ENCODE data around the gene HK2. TPM values are rescaled to one million over a fixed set of nuclear protein-coding genes. Genes with fewer than 3 reads are reported as not detected.

Gene HK2
- total and polyA plus RNA-seq, 8 donors: 4.8 to 45.2 (median 12.3) TPM

- H3K27ac ChIP-seq: peak overlapping the region; percentile 81 to 95 (median 88)
- intact Hi-C loops (cut with DNase I; ENCODE audit: low total_unique reads): no loop called here
- H3K4me1 ChIP-seq: peaks cover 60 to 93% (median 68%) of the 10 kb centered on the region in 4 donors
- no peaks in the 10 kb centered on the region for H3K36me3 ChIP-seq
- H3K9me3 ChIP-seq: no peaks in the 10 kb centered on the region
- TF ChIP-seq CTCF (IDR thresholded peaks at IDR 0.05) (no peak), POLR2AphosphoS5 (IDR thresholded peaks at IDR 0.05) (peak in 2 of 3 donors; percentile 84 to 90), EP300 (IDR thresholded peaks at IDR 0.05) (no peak), POLR2A (IDR thresholded peaks at IDR 0.05) (peak in 1 of 4 donors; percentile 17)
- H3K27me3 ChIP-seq: no peaks in the 10 kb centered on the region
- H3K4me3 ChIP-seq: no peak overlapping the region
- WGBS, 5 donors: 19 to 33% (median 29%) methylated on average over 3 to 8 of the region's 8 CpGs
- DNase-seq: peak; percentile 93
Measured at GRCh38 chr2:74845217-74845751, 11.4 kb downstream of the HK2 start.

- 42 to 60% (median 57%) methylated on average over 2 of the region's 2 CpGs for WGBS, 5 donors
- Histone ChIP-seq H3K4me1 (peaks cover 60 to 95% (median 75%) of the 10 kb centered on the region in 4 donors), H3K27ac (peak overlapping the region; percentile 81 to 95 (median 88)), H3K9me3 (no peaks in the 10 kb centered on the region), H3K36me3 (no peaks in the 10 kb centered on the region), H3K4me3 (no peak overlapping the region), H3K27me3 (no peaks in the 10 kb centered on the region)
- no peak for DNase-seq
- intact Hi-C loops (cut with DNase I; ENCODE audit: low total_unique reads): no loop called here
- TF ChIP-seq POLR2A (IDR thresholded peaks at IDR 0.05): no peak
- no peak for TF ChIP-seq POLR2AphosphoS5 (IDR thresholded peaks at IDR 0.05)
- TF ChIP-seq CTCF (IDR thresholded peaks at IDR 0.05): no peak
- TF ChIP-seq EP300 (IDR thresholded peaks at IDR 0.05): no peak
Measured at GRCh38 chr2:74845991-74846390, 12.1 kb downstream of the HK2 start.

- H3K27ac ChIP-seq: peak overlapping the region; percentile 34 to 95 (median 85)
- peaks cover 60 to 95% (median 78%) of the 10 kb centered on the region in 4 donors for H3K4me1 ChIP-seq
- no peak for DNase-seq
- TF ChIP-seq EP300 (IDR thresholded peaks at IDR 0.05) (no peak), POLR2A (IDR thresholded peaks at IDR 0.05) (no peak), CTCF (IDR thresholded peaks at IDR 0.05) (no peak), POLR2AphosphoS5 (IDR thresholded peaks at IDR 0.05) (no peak)
- H3K27me3 ChIP-seq: no peaks in the 10 kb centered on the region
- H3K36me3 ChIP-seq: no peaks in the 10 kb centered on the region
- H3K9me3 ChIP-seq: no peaks in the 10 kb centered on the region
- intact Hi-C loops (cut with DNase I; ENCODE audit: low total_unique reads): no loop called here
- H3K4me3 ChIP-seq: no peak overlapping the region
- WGBS, 5 donors: 89 to 97% (median 90%) methylated on average over 2 of the region's 2 CpGs
Measured at GRCh38 chr2:74846481-74846880, 12.6 kb downstream of the HK2 start.

GRCh38 chr2:74847070-74847858, 13.3 kb downstream of the HK2 start:
- Histone ChIP-seq H3K4me3 (no peak overlapping the region), H3K9me3 (no peaks in the 10 kb centered on the region), H3K4me1 (peaks cover 60 to 99% (median 79%) of the 10 kb centered on the region in 4 donors), H3K36me3 (no peaks in the 10 kb centered on the region), H3K27me3 (no peaks in the 10 kb centered on the region), H3K27ac (peak overlapping the region in 4 of 5 donors; percentile 81 to 95 (median 86))
- 76 to 81% (median 79%) methylated on average over 10 of the region's 10 CpGs for WGBS, 5 donors
- intact Hi-C loops (cut with DNase I; ENCODE audit: low total_unique reads): no loop called here
- TF ChIP-seq EP300 (IDR thresholded peaks at IDR 0.05) (no peak), CTCF (IDR thresholded peaks at IDR 0.05) (no peak), POLR2AphosphoS5 (IDR thresholded peaks at IDR 0.05) (no peak), POLR2A (IDR thresholded peaks at IDR 0.05) (no peak)
- no peak for DNase-seq
